HUDEP-2 (cell line): ENCODE data around the gene KIAA0408.

Experiments used
- DNase-seq, 76 experiments: peaks; one replicate each; lab custom pipeline; 2025; ENCODE audit not compliant: unreplicated experiment in 76 of 76; lab: John Stamatoyannopoulos, UW

Gene KIAA0408

DNA sequence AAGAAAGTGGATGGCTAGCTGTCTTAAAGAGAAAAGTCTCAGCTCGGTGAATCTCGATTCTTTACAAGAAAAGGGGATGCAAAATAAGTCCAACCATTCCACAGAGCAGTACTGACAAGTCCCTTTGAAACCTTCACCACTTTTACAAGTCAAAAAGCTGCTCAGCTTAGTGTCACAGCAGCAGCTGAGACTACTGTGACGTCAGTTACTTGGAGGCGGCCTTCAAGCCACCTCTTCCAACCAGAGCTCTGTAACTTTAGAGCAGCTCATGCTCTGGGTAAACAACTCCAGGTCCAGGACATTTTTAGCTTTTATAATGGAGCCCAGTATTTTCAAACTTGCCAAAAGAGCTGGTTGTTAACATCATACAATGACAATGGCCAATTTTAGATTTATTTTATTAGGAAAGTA lies at the start of gene KIAA0408:
KIAA0408 (minus strand) TSS at position 159 of the 411 bp plus-strand sequence. CDS start 5,408 bp downstream, outside the sequence.
- no peak for DNase-seq

- no peak for DNase-seq
Observed at GRCh38 chr6:127506894-127507293, 47.7 kb upstream of the KIAA0408 start.

GRCh38 chr6:127503022-127503421 lies 43.8 kb upstream of the KIAA0408 start:
- no peak for DNase-seq

DNA sequence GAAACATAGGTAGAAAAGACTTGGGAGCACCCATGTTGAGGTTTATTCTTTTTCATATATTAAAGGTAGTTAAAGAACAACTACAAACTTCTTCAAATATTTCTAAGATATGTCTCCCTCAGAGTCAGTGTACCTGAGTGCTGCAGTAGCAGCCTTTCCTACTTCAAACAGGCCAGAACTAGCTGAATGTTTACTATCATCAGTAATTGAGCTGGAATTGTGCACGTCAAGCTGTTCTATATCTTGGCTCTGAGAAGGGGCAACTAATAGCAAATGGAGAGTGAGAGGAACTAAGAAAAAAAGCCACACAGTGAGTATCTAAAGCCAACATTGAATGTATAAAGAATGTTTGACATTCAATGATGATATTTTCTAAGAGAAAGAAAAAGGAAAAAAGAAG lies 38.2 kb upstream of the KIAA0408 start:
- no peak for DNase-seq

- DNase-seq = no peak
Observed at GRCh38 chr6:127496471-127496870, 37.3 kb upstream of the KIAA0408 start.

DNA sequence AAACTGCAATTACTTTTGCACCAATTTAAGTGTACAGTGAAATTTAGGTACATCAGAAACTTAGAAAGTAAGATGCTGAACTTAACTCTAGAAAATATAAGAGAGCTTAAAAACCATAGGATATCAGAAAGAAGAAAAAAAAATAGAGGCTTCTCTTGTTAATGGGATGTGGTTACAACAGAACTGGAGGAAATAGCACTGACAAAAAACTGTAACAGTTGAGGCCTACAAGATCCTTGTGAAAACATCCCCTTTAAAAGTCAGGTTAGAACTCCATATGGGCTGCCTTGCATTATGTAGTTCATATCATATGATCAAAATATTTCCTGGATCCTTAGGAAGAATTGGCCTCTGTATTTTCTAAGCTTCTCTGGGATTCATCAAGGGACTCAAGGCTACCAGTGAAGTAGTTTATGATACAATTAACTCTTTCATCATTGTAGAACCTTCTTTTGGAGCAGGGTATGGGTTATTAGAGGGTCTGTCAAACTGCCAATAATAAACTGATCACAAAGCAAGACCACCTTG lies 35.1 kb upstream of the KIAA0408 start:
- no peak for DNase-seq

DNA sequence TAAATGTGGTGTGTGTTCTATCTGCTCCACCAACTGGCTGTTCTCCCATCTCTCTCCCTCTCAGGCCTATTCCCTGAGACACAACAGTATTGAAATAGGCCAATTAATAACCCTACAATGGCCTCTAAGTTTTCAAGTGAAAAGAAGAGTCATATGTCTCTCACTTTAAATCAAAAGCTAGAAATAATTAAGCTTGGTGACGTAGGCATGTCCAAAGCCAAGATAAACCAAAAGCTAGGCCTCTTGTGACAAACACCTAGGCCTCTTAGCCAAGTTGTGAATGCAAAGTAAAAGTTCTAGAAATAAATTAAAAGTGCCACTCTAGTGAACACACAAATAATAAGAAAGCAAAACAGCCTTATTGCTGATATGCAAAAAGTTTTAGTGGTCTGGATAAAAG lies 30.1 kb upstream of the KIAA0408 start:
- no peak for DNase-seq

DNA sequence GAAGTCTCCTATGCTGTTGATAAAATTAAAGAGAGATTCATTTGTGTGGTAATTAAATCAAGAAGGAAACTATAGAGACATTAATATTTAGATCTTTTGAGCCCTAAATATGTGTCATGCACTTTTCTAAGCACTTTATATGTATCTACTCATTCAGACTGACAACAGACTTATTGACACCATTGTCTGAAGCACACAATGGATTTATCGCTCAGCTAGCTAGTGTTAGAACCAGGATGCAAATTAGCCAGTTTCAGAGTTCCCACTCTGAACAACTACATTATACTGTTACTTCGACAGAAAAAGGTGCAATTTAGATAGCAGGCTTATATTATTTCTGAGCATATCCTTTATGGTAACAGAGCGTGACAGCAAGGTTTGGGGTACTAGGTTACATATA lies 27.7 kb upstream of the KIAA0408 start:
- DNase-seq = no peak

- no peak for DNase-seq
Observed at GRCh38 chr6:127484212-127484863, 25.1 kb upstream of the KIAA0408 start.

DNA sequence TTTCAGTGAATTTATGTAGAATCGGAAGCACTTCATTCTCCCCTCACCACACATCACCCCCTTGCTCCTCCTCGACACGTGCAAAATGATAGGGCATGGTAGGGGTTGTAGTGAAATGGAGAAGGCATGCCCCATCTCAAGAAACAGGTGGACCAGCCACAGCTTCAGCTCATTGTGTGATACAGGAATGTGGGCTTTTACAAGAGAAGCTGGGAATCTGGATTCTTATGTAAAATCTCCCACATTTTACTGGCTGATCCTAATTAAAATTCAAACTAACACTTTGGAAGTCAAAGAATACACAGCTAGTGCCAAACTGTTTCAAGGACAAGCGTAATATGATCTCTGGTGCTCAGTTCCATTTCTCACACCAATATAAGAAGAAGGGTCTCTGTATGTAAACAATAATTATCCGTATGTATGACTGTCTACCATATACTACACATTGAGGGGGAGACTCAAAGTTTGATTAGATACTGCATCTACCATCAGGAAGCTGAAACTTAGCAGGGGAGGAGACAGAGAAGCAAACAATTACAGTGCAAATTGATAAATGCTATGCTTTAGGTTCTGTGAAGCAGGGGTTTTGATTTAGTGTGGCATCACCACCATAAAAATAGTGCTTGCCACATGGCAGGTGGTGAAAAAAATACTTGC lies 24.3 kb upstream of the KIAA0408 start:
- no peak for DNase-seq

- DNase-seq = no peak
Observed at GRCh38 chr6:127482325-127482724, 23.1 kb upstream of the KIAA0408 start.

DNA sequence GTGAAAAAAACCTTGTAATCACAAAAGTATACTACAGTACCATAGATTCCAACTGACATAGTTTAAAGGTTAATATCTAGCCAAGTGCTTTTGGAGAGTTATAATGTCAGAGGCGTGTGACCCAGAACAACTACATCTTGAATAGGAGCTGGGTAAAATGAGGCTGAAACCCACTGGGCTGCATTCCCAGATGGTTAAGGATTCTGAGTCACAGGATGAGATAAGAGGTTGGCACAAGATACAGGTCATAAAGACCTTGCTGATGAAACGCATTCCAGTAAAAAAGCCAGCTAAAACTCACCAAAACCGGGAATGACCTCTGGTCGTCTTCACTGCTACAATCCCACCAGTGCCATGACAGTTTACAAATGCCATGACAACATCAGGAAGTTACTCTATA lies 22.4 kb upstream of the KIAA0408 start:
- DNase-seq = no peak

DNA sequence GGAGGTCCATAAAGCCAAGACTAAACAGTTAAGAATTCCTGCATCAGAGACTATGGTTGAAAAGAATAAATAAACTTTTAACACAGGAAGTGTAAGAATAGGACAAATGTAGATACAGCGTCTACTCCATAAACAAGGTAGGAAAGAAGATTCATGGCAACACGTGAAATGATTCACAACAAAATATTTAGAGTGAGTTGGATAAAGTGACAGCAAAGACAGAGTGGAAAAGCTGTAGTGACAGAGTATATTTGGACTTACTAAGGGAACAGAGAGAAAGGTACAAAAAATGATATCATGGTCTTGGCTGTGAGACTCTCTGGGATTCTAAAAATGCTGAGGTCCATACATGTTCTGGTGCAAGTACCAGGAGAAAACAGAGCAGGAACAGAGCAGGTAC lies 21.9 kb upstream of the KIAA0408 start:
- no peak for DNase-seq

GRCh38 chr6:127477658-127478057 lies 18.5 kb upstream of the KIAA0408 start:
- DNase-seq = no peak

DNA sequence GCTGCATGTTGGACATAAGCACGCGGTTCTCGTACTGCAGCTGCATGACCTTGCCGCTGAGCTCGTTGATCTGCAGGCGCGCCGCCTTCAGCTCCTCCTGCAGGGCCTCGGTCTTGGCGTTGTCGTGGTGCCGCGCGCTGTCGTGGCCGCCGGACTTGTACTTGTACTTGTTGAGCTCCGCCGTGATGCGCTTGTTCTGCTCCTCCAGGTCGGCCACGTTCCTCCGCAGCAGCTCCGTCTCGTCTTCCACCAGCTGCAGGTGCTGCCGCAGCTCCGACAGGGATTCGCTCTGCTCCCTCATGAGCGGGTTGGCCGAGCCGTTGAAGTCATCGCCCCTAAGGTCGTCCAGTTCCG lies 16.6 kb upstream of the KIAA0408 start:
- DNase-seq = no peak

- DNase-seq = no peak
Observed at GRCh38 chr6:127475135-127475822, 16.1 kb upstream of the KIAA0408 start.

- DNase-seq = no peak
Observed at GRCh38 chr6:127471379-127472255, 12.4 kb upstream of the KIAA0408 start.

GRCh38 chr6:127468936-127469335 lies 9.7 kb upstream of the KIAA0408 start:
- no peak for DNase-seq

- DNase-seq = no peak
Observed at GRCh38 chr6:127466416-127466815, 7.2 kb upstream of the KIAA0408 start.

- peak in 45 of 76 experiments; percentile 5 to 70 (median 26) for DNase-seq
Observed at GRCh38 chr6:127464881-127465459, 5.8 kb upstream of the KIAA0408 start.
